ENCODE measurements around the gene FAM167B.

Gene FAM167B

DNA sequence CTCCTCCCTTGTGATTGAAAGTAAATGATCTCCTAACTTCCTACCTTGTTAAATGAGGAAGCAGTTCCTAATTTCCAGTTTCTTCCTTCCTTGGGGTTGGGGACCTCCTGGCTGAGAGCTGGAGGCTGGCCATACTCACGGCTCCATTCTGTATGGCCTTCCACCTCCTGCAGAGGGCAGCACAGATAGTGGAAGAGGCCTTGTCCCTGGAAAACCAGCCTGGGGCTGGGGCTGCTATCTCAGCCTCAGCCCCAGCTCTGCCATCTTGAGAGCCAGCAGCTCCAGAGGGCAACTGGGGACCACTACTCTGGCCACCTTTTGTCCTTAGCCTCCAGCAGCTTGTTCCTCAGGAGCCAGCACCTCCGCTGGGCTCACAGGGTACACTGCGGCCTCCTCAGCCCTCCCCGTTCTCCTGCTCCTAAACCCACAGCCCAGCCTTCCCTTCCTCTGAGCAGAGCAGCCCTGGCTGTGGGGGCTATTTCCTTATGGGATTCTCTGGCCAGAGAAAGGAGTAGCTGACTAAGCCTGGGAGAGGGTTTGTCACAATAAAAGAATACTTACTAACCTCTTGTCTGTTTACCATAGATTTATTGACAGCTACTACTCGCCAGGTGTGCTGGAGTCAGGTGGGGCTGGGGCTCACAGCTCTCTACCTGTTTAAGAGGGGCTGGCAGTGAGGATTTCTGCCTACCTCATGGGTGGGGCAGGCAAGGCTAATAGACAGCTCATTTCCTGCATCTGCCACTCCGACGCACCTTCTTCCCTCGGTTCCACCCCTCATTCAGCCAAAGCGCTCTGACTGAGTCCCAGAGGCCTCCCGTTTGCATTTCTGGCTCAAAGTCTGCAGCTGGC is 31.2 kb upstream of the FAM167B start:
- H3K4me1 ChIP-seq (ENCODE audit: insufficient read depth, low read length) = peaks cover 3% of the 10 kb centered on the region
- no peak overlapping the region for H3K4me3 ChIP-seq (ENCODE audit: low read length)
- peaks cover 40% of the 10 kb centered on the region for H3K36me3 ChIP-seq (ENCODE audit: insufficient read depth, low read length)
- H3K27me3 ChIP-seq (ENCODE audit: insufficient read depth, low read length) = no peaks in the 10 kb centered on the region
- H3K9me3 ChIP-seq (ENCODE audit: low read length) = no peaks in the 10 kb centered on the region
- H2AFZ ChIP-seq (ENCODE audit: low read depth, low read length) = no peak overlapping the region

DNA sequence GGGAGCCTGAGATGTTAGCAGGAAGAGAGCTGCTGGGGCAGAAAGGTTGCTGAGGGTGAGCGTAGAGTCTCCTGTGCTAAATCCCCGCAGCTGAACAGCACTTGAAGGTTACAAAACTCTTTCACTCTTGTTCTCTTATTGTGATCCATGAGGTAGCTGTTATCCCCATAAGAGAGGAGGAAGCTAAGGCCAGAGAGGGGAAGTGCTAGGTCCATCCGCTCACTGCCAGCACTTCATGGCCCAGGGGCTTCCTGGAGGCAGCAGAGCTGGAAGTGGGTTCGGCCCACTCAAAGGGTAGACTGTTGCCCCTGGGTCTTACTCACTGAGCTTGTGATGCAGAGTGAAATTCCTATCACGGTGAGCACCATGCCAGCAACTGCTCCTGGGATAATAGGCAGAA is 30.5 kb upstream of the FAM167B start:
- peaks cover 10% of the 10 kb centered on the region for H3K4me1 ChIP-seq (ENCODE audit: insufficient read depth, low read length)
- no peaks in the 10 kb centered on the region for H3K27me3 ChIP-seq (ENCODE audit: insufficient read depth, low read length)
- H3K36me3 ChIP-seq (ENCODE audit: insufficient read depth, low read length) = peaks cover 40% of the 10 kb centered on the region
- H3K9me3 ChIP-seq (ENCODE audit: low read length) = no peaks in the 10 kb centered on the region
- no peak overlapping the region for H2AFZ ChIP-seq (ENCODE audit: low read depth, low read length)
- H3K4me3 ChIP-seq (ENCODE audit: low read length) = no peak overlapping the region

DNA sequence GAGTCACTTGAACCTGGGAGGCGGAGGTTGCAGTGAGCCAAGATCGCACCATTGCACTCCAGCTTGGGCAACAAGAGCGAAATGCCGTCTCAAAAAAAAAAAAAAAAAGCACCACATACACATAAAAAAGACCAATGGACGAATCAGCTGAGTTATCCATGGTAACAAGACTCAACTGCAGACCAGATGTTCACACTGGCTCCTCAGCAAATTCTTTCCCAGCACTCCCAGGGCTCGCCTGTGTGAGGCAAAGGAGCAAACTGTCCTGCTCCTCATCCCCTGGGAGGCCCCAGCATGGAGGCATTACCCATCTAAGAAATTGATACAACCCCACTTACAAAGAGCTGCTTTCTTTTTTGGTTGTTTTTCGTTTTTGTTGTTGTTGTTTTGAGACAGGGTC is 28.0 kb upstream of the FAM167B start:
- Histone ChIP-seq H3K36me3 (ENCODE audit: insufficient read depth, low read length) (peaks cover 42% of the 10 kb centered on the region), H3K27me3 (ENCODE audit: insufficient read depth, low read length) (no peaks in the 10 kb centered on the region), H3K4me3 (ENCODE audit: low read length) (no peak overlapping the region), H2AFZ (ENCODE audit: low read depth, low read length) (no peak overlapping the region), H3K9me3 (ENCODE audit: low read length) (no peaks in the 10 kb centered on the region), H3K4me1 (ENCODE audit: insufficient read depth, low read length) (peaks cover 15% of the 10 kb centered on the region)

DNA sequence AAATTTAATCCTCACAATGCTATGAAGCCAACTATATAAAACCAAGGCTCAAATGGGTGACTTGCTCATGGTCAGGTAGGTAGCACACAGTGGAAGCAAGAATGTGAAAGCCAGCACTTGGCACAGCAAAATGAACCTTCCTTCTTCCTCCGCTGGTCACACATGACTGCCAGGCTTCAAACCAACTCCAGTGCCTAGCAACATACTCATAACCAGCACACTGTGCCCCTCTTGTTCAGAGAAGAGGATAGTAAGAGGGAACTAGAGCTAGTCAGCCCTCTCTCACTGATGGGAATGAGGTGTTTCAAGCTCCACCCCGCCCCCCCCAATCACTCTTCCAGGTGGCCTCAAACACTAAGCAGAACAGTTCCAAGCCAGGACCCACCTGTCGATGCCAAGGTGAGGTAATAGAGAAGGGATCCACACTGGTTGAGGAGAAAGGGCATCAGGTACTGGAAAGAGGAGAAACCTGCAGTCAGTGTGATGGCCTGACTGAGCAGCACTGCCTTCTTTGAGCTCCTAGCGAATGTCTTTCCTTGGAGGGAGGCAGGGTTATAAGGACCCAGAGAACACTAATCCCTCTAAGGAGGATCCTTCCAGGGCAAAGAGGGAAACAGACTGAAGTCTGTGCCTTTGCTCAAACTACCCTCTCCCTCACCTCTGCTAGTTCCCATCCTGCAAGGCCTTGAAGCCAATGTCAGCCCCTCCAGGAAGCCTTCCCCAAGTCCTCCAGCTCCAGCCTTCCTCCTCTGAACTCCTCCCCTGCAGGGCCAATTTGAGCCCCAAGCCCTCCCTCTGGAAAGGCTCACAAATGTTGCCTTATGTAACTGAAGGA is 26.1 kb upstream of the FAM167B start:
- Histone ChIP-seq H3K27me3 (ENCODE audit: insufficient read depth, low read length) (no peaks in the 10 kb centered on the region), H3K9me3 (ENCODE audit: low read length) (no peaks in the 10 kb centered on the region), H3K4me3 (ENCODE audit: low read length) (peak overlapping the region; percentile 88), H3K36me3 (ENCODE audit: insufficient read depth, low read length) (peaks cover 43% of the 10 kb centered on the region), H3K4me1 (ENCODE audit: insufficient read depth, low read length) (peaks cover 15% of the 10 kb centered on the region), H2AFZ (ENCODE audit: low read depth, low read length) (no peak overlapping the region)

DNA sequence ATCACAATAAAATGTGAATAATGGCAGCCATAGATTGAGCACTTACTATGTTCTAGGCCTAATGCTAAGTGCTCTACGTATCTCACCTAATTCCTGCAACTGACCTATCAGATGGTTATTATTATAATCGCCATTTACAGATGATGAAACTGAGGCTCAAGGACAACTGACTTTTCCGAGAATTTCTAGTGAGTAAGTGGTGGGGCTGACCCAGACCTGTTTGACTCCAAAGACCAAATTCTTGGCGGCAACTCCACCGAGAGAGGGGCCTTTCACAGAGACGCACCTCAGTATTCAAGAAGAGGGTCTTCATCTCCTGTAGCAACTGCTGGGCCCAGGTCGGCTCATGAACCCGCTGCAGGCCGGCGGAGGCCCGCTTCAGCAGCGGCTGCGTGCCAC is 25.4 kb upstream of the FAM167B start:
- peak overlapping the region; percentile 88 for H3K4me3 ChIP-seq (ENCODE audit: low read length)
- H3K9me3 ChIP-seq (ENCODE audit: low read length) = no peaks in the 10 kb centered on the region
- H3K4me1 ChIP-seq (ENCODE audit: insufficient read depth, low read length) = peaks cover 15% of the 10 kb centered on the region
- peaks cover 42% of the 10 kb centered on the region for H3K36me3 ChIP-seq (ENCODE audit: insufficient read depth, low read length)
- H2AFZ ChIP-seq (ENCODE audit: low read depth, low read length) = no peak overlapping the region
- H3K27me3 ChIP-seq (ENCODE audit: insufficient read depth, low read length) = no peaks in the 10 kb centered on the region

DNA sequence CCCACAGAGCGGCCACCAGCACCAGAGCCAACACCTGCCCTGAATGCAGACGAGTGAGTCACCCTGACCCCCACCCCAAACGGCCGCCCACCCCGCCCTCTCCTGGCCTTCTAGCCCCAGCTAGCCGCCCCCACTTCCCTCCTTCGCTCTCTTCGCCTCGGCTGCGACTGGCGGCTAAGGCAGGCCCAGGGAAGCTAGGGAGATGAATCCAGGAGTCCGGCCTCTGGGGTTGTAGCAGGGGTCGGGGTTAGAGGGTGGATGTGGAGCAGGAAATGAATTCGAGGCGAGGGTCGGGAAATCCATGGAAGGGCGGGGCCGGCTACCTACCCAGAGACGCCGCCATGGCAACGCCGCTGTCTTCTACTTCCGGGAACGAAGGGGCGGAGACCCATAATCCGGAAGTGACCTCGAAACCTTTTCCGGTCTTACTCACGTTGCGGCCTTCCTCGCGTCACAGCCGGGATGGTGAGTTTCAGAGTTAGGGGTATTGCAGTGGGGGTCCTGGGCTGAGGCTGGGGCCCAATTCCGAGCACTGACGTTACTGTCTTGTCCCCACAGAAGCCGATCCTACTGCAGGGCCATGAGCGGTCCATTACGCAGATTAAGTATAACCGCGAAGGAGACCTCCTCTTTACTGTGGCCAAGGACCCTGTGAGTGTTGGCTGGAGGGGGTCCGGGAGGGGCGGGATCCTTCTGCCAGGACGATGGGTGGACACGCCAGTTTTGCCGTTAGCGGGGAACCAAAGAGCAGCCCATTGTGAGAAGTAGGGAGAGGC is 24.9 kb upstream of the FAM167B start, which contains the start of the genes EIF3I and TMEM234:
EIF3I (plus strand) TSS at position 428 of the 776 bp plus-strand sequence; CDS start at position 463, 35 bp downstream.
TMEM234 (minus strand) TSS at position 374 of the 776 bp plus-strand sequence; CDS start at position 343, 31 bp downstream.
- no peaks in the 10 kb centered on the region for H3K9me3 ChIP-seq (ENCODE audit: low read length)
- H3K4me1 ChIP-seq (ENCODE audit: insufficient read depth, low read length) = peaks cover 15% of the 10 kb centered on the region
- no peaks in the 10 kb centered on the region for H3K27me3 ChIP-seq (ENCODE audit: insufficient read depth, low read length)
- H3K4me3 ChIP-seq (ENCODE audit: low read length) = peak within 1 kb of the TSS; percentile 88
- H3K36me3 ChIP-seq (ENCODE audit: insufficient read depth, low read length) = peaks cover 40% of the 10 kb centered on the region
- peak within 1 kb of the TSS; percentile 65 for H2AFZ ChIP-seq (ENCODE audit: low read depth, low read length)

DNA sequence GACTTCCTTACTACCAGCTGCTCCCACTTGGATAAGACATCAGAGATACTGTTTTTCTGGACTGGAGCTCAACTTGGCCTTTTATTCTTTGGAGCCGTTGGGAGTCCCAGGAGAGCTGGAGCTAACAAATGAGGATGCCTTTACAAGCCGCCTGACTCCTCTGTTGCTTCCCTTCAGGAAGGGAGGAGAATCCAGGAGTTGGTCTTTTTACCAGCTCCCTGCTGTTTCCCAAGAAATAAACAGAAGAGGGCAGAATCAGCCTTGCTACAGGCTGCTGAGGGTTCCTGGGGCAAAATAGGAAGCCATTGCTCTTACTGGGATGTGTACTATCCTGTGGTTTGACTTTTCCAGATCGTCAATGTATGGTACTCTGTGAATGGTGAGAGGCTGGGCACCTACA is 23.3 kb upstream of the FAM167B start:
- Histone ChIP-seq H3K9me3 (ENCODE audit: low read length) (no peaks in the 10 kb centered on the region), H2AFZ (ENCODE audit: low read depth, low read length) (no peak overlapping the region), H3K27me3 (ENCODE audit: insufficient read depth, low read length) (no peaks in the 10 kb centered on the region), H3K36me3 (ENCODE audit: insufficient read depth, low read length) (peaks cover 47% of the 10 kb centered on the region), H3K4me1 (ENCODE audit: insufficient read depth, low read length) (peaks cover 15% of the 10 kb centered on the region), H3K4me3 (ENCODE audit: low read length) (peak overlapping the region; percentile 0)

DNA sequence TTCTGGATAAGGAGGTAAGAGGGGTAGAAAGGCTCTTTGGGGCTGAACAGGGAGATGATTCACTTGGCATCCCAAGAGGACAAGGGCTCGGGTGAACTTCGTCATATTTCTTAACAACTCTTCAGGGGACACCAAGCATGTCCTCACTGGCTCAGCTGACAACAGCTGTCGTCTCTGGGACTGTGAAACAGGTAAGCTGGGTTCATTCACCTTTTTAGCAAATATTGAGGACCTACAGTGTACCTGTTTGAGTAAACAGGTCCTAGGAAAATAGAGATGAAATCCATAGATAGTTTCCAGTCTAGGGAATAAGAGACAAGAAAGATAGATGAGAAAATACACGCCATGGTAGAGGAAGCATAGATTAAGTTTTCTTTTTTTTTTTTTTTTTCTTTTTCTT is 22.7 kb upstream of the FAM167B start:
- no peaks in the 10 kb centered on the region for H3K9me3 ChIP-seq (ENCODE audit: low read length)
- H3K27me3 ChIP-seq (ENCODE audit: insufficient read depth, low read length) = no peaks in the 10 kb centered on the region
- peaks cover 15% of the 10 kb centered on the region for H3K4me1 ChIP-seq (ENCODE audit: insufficient read depth, low read length)
- no peak overlapping the region for H3K4me3 ChIP-seq (ENCODE audit: low read length)
- H3K36me3 ChIP-seq (ENCODE audit: insufficient read depth, low read length) = peaks cover 50% of the 10 kb centered on the region
- H2AFZ ChIP-seq (ENCODE audit: low read depth, low read length) = no peak overlapping the region

DNA sequence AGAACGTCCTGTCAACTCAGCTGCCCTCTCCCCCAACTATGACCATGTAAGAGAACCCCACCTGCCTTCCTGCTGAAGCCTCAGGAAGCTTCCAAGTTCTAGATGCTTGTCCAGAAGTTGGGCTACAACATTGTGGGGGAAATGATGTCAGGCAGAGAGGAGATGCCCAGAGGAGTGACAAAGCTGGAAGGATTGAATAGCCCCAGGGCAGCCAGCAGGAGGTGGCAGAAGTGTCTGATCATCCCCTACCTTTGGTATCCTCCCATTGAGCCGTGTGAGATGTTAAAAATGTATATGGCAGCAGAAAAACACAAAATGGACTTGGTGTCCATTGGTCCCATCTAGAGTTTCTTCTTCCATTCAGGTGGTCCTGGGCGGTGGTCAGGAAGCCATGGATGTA is 18.3 kb upstream of the FAM167B start:
- H3K4me3 ChIP-seq (ENCODE audit: low read length) = no peak overlapping the region
- no peak overlapping the region for H2AFZ ChIP-seq (ENCODE audit: low read depth, low read length)
- peaks cover 13% of the 10 kb centered on the region for H3K4me1 ChIP-seq (ENCODE audit: insufficient read depth, low read length)
- H3K9me3 ChIP-seq (ENCODE audit: low read length) = no peaks in the 10 kb centered on the region
- peaks cover 61% of the 10 kb centered on the region for H3K36me3 ChIP-seq (ENCODE audit: insufficient read depth, low read length)
- H3K27me3 ChIP-seq (ENCODE audit: insufficient read depth, low read length) = no peaks in the 10 kb centered on the region

DNA sequence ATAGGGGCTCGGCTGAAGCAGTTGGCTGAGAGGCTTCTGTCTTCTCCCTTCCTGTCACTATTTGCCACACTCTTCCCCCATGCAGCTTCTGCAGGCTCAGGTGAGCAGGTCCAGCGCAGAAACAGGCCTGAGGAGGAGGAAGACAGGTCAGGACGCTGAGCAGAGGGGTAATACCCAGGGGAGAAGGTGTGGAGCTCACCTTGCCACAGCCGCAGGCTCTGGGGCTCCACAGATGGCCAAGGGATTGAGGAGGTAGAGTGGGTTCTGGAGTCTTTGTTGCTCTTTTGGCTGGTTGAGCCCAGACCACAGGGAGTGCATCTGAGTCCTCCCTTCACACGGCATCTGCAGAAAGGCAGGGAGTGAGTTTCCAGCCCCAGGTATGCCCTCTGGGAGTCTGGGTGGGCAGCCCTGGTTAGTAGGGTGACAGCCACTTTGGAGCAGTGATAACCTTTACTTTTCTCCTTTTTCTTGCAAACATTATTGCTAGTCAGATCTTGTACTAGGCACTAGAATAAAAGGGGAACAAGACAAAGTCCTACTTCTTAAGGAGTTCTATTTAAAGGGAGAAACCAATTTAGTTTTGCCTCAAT is 15.1 kb upstream of the FAM167B start:
- no peak overlapping the region for H2AFZ ChIP-seq (ENCODE audit: low read depth, low read length)
- H3K4me1 ChIP-seq (ENCODE audit: insufficient read depth, low read length) = peaks cover 13% of the 10 kb centered on the region
- no peaks in the 10 kb centered on the region for H3K9me3 ChIP-seq (ENCODE audit: low read length)
- H3K4me3 ChIP-seq (ENCODE audit: low read length) = no peak overlapping the region
- no peaks in the 10 kb centered on the region for H3K27me3 ChIP-seq (ENCODE audit: insufficient read depth, low read length)
- H3K36me3 ChIP-seq (ENCODE audit: insufficient read depth, low read length) = peaks cover 41% of the 10 kb centered on the region

DNA sequence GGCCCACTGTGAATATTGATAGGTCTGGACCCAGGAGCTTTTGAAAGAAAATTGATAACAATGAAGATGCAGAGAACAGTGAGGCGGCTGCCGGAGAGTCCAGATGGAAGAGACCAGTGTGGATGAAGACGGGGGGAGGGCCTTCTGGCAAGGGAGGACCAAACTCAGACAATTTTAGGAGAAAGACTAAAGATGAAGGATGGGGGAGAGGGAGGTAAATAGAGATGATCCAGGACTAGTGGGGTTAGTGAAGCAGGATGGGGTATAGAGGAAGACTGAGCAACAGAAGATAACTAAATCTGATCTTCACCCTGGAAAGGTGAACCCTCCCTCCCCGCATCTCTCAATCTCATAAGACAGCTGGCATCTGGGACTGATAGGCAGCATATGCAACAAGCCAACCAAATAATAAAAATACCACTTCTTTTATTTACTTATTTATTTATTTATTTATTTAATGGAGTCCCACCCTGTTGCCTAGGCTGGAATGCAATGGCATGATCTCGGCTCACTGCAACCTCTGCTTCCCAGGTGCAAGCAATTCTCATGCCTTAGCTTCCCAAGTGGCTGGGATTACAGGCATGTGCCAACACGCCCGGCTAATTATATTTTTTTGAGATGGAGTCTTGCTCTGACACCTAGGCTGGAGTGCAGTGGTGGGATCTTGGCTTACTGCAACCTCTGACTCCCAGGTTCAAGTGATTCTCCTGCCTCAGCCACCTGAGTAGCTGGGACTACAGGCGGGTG is 14.3 kb upstream of the FAM167B start:
- Histone ChIP-seq H3K4me1 (ENCODE audit: insufficient read depth, low read length) (peaks cover 13% of the 10 kb centered on the region), H3K4me3 (ENCODE audit: low read length) (no peak overlapping the region), H3K36me3 (ENCODE audit: insufficient read depth, low read length) (peaks cover 33% of the 10 kb centered on the region), H3K27me3 (ENCODE audit: insufficient read depth, low read length) (no peaks in the 10 kb centered on the region), H3K9me3 (ENCODE audit: low read length) (no peaks in the 10 kb centered on the region), H2AFZ (ENCODE audit: low read depth, low read length) (no peak overlapping the region)

DNA sequence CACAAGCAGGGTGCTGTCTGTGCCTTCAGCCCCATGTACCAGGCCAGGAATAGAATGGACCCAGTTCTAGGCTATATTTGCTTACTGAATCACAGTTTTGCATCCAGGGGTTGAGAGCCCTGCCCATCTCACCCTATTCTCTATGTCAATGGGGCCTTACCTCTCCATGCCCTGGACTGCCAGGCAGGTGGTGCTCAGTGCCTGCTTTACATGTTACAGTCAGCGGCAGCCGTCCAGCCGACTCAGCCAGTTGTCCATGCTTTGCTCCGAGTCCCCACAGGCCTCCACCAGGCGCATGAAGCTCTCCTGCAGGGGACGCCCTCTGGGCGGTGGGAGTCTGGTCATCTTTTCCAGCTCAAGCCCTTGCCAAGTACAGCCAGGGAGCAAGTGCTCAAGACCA is 12.2 kb upstream of the FAM167B start:
- peaks cover 13% of the 10 kb centered on the region for H3K4me1 ChIP-seq (ENCODE audit: insufficient read depth, low read length)
- peaks cover 19% of the 10 kb centered on the region for H3K36me3 ChIP-seq (ENCODE audit: insufficient read depth, low read length)
- H3K4me3 ChIP-seq (ENCODE audit: low read length) = no peak overlapping the region
- no peaks in the 10 kb centered on the region for H3K9me3 ChIP-seq (ENCODE audit: low read length)
- no peak overlapping the region for H2AFZ ChIP-seq (ENCODE audit: low read depth, low read length)
- H3K27me3 ChIP-seq (ENCODE audit: insufficient read depth, low read length) = no peaks in the 10 kb centered on the region

All from neuron (in vitro differentiated cells).